Midbrain (tissue), 1 donor: ENCODE data around the gene ACP7.
A peak's percentile ranks its signal among the peaks of the same experiment; 100 is the strongest.
"Not testable (repeated sequence)": the region's sequence is repeated elsewhere in the genome, so short reads cannot be mapped to it uniquely, and the experiment has no call there.

ENCODE experiments used
- DNase-seq: peaks from one replicate; lab custom pipeline; 2025; lab: John Stamatoyannopoulos, UW

ACP7 gene

GRCh38 chr19:39109641-39110040 is 25.5 kb downstream of the ACP7 start:
- DNase-seq, result no peak

DNA sequence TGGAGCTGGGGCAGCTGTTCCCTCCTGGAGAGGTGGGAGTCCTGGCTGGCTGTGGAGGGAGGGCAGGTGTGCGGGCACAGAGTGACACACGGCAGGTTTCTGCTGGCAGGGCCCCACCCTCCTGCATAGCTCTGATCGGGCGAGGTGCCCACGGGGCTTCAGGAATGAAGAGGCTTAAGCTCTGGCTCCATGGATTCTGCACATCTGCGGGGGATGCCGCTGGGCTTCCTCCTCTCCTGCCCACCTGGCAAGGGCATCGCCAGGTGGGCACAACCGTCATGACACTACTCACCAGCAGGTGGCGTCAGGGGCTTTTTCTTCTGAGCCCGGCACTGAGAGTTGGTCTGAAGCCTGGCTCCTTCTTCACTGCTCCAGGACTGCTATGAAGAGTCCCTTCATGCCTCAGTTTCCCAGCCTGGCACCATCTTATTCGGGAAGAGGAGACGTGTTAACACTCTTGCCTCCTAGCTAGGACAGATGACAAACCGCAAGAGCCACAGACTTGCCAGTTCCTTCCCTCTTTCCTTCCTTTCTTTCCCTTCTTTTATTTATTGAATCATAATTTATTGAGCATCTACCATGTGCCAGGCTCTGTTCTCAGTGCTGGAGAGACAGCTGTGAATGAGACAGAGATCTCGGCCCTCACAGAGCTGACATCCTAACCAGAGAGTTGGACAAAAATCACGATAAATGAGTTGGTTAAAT is 26.2 kb downstream of the ACP7 start:
- peak; percentile 55 for DNase-seq

- DNase-seq, result no peak
Observed at GRCh38 chr19:39111593-39112199, 27.5 kb downstream of the ACP7 start.

DNA sequence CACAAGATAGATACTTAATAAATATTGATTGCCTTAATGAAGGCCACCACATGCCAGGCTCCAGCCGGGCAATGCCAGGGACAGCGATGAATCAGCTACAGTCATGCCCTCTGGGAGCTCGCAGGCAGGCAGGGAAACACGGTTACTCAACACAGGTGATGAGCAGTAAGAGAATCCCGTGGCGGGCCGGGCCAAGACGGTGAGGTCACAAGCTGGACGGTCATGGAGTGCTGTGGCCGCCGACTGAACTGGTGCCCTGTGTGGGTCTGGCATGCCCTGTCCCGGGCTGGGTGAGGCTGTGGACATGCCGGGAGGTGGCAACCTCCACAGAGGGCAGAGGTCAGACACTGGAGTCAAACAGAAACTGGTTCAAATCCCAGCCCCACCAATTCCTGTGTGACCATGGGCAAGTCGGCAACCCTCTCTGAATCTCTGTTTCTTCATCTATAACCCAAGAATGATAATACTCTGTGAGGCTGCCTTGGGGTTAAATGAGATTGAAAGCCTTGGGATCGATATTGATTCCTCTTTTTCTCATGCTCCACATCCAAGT is 28.2 kb downstream of the ACP7 start:
- no peak for DNase-seq

- no peak for DNase-seq
Observed at GRCh38 chr19:39113199-39113598, 29.0 kb downstream of the ACP7 start.

- DNase-seq, result no peak
Observed at GRCh38 chr19:39115105-39115847, 31.1 kb downstream of the ACP7 start.

DNA sequence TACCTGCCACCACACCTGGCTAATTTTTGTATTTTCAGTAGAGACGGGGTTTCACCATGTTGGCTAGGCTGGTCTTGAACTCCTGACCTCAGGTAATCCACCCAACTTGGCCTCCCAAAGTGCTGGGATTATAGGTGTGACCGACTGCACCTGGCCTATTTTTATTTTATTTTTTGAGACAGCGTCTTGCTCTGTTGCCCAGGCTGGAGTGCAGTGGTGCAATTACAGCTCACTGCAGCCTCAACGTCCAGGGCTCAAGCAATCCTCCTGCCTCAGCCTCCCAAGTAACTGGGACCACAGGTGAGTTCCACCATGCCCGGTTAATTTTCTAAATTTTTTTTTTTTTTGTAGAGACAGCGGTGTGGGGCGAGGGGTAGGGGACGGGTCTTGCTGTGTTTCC is 32.9 kb downstream of the ACP7 start:
- DNase-seq, result not testable (repeated sequence)

DNA sequence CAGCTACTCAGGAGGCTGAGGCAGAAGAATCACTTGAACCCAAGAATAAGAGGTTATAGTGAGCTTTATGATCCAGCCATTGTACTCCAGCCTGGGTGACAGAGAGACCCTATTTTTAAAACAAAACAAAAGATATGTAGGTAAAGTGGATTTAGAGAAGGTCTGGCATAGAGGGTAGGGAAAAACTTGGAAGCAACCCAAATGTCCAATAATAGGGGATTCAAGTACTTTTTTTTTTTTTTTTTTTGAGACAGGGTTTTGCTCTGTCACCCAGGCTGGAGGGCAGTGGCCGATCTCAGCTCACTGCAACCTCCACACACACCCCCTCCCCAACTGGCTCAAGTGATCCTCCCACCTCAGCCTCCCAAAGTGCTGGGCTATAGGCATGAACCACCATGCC is 35.7 kb downstream of the ACP7 start:
- DNase-seq, result no peak

GRCh38 chr19:39122934-39123731 is 39.0 kb downstream of the ACP7 start:
- DNase-seq, result no peak

- no peak for DNase-seq
Observed at GRCh38 chr19:39124136-39124764, 40.1 kb downstream of the ACP7 start.

DNA sequence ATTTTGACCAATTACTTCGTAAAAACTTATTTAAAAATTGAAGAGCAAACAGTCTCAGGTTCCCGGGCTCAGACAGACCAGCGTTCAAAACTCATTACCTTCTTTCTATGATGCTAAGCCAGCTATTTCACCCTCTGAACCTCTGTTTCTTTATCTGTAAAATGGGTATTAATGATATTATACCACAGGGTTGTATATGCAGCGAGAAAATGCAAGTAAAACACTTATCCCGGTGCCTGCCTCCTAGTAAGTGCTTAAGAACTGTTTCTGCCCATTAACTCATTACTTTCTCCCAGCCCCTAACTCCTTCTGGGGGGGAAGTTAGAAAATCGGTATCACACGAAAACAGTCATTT is 41.0 kb downstream of the ACP7 start:
- no peak for DNase-seq

DNA sequence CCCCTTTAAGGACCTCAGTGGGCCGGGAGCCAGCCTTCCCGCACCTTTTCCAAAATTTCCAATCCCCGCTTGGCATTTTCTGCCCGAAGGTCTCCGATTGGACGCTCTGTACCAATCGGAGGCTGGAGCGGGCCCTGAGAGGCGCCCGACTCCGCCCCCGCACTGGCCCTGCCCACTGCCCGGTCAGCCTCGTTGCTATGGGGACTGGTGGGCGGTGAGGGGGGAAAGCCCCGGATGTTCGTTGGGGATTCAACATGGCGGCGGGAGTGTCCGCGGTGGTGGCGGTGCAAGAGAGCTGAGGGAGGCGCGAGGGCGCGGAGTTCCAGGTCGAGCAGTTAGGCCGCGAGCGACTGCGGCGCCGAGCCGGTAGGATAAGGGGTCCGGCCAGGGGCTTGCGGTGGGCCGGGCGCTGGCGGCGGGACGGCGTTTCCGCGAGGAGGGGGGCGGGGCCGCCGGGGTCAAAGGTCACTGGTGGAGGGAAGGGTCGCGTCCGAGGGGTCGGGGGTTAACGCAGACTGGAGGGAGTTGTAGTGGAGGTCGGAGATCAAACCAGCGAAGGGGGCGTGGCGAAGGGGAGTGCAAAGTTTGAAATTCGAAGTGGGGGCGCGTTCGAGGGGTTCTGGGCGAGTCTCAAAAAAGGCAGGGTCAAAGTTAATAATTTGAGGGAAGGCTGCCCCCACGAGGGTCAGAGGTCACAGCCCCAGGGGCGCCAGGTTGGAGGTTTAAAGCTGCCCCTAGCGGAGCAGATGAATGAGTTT is 41.6 kb downstream of the ACP7 start, which contains the start of gene PAK4:
PAK4 (plus strand) TSS at position 233 of the 758 bp plus-strand sequence. CDS start 43,768 bp downstream, outside the sequence.
- peak; percentile 98 for DNase-seq

- no peak for DNase-seq
Observed at GRCh38 chr19:39126312-39127187, 42.4 kb downstream of the ACP7 start.

DNA sequence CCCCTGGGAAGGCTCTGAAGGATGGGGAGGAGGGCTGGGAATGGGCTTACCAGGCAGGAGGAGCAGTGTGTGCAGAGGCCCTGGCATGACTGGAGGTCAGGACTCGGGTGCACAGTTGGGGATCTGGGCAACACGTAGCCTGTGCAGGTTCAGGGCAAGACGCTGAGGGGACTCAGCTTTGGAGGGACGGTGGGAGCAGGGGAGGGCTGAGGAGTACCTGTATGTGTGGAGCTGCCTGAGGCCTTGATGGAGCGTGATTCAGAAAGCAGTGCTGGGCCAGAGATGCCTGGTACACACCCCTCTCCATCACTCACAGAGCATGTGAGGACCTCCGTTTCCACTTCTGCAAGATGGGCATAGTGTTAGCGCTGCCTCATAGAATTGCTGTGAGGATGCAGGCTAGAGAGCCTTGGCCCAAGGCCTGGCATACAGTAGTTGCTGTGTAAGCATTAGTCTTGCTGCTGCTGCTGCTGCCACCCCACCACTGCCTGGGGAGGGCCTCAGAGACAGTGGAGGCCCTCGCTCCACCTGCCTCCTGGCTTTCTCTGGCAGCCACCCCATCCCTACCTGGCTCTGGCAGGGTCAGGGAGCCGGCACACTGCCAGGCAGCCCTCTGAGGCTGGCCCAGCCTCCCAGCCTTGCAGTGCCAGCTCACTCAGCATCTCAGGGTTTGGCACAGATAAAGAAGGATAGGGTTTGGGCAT is 43.8 kb downstream of the ACP7 start:
- no peak for DNase-seq

- no peak for DNase-seq
Observed at GRCh38 chr19:39128516-39129079, 44.4 kb downstream of the ACP7 start.

DNA sequence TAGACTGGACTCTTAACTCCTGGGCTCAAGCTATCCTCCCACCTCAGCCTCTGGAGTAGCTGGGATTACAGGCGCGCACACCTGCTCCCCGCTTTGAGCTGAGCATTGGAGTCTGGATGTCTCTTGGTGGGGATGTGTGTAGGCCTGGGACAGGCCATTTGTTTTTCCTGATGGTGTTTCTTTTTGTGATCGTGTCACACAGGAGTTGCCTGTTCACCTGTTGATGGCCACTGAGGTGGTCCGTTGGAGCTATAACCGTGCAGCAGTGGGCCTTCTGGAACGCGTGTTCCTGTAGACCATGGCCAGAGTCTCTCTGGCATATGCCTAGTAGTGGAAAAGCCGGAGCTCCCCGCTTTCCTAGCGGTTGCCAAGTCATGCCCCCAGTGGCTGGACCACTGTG is 44.9 kb downstream of the ACP7 start:
- no peak for DNase-seq

GRCh38 chr19:39130337-39131254 is 46.4 kb downstream of the ACP7 start:
- no peak for DNase-seq
